Measurements from ENCODE around the gene PIGR. TPM values are rescaled to one million over a fixed set of nuclear protein-coding genes. Genes with fewer than 3 reads are reported as not detected.
A peak's percentile ranks its signal among the peaks of the same experiment; 100 is the strongest.

Gene PIGR
- total and polyA plus RNA-seq, 10 of the 15 experiments (the other 5 are each of a cell fraction or from before 2014, with no cell fraction given) = 0.96 to 7.6 (median 1.8) TPM

- TF ChIP-seq ZBTB33 (IDR thresholded peaks at IDR 0.05) (no peak), GABPA (IDR thresholded peaks at IDR 0.05; ENCODE audit: low read depth) (no peak), MYB (IDR thresholded peaks at IDR 0.05; ENCODE audit: borderline replicate concordance, low read depth, low read length) (no peak), CREM (IDR thresholded peaks at IDR 0.05; ENCODE audit: low read depth) (no peak), TCF12 (IDR thresholded peaks at IDR 0.05; ENCODE audit: low read depth, low read length) (no peak), MAX (IDR thresholded peaks at IDR 0.05; ENCODE audit: low read depth, low read length) (no peak), KLF5 (IDR thresholded peaks at IDR 0.05; ENCODE audit: partially characterized antibody) (no peak), IKZF1 (conservative IDR thresholded peaks at IDR 0.05) (no peak), PAX5 (IDR thresholded peaks at IDR 0.05; ENCODE audit: borderline replicate concordance, low read depth, low read length) (peak; percentile 92), DPF2 (IDR thresholded peaks at IDR 0.05) (0 out of 2 replicates have a peak, but pooled peaks have one; percentile 23), CEBPB (IDR thresholded peaks at IDR 0.05; ENCODE audit: borderline replicate concordance in 1 of 2, low read depth in 2 of 2, low read length in 2 of 2) (no peak), IKZF2 (IDR thresholded peaks at IDR 0.05) (0 out of 4 replicates have a peak, but pooled peaks of 1 of the 2 experiments have one; percentile 11), SMAD1 (IDR thresholded peaks at IDR 0.05; ENCODE audit: low read depth, partially characterized antibody) (no peak), CBX3 (IDR thresholded peaks at IDR 0.05; ENCODE audit: borderline replicate concordance, low read depth) (no peak), STAT3 (IDR thresholded peaks at IDR 0.05; ENCODE audit: low read depth, low read length) (no peak), EZH2 (IDR thresholded peaks at IDR 0.05; ENCODE audit: borderline replicate concordance, control insufficient read depth, low read depth, low read length) (no peak)
- TF ChIP-seq, protein P1, sequence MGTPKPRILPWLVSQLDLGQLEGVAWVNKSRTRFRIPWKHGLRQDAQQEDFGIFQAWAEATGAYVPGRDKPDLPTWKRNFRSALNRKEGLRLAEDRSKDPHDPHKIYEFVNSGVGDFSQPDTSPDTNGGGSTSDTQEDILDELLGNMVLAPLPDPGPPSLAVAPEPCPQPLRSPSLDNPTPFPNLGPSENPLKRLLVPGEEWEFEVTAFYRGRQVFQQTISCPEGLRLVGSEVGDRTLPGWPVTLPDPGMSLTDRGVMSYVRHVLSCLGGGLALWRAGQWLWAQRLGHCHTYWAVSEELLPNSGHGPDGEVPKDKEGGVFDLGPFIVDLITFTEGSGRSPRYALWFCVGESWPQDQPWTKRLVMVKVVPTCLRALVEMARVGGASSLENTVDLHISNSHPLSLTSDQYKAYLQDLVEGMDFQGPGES (IDR thresholded peaks at IDR 0.05) = no peak
- TF ChIP-seq, protein P2, sequence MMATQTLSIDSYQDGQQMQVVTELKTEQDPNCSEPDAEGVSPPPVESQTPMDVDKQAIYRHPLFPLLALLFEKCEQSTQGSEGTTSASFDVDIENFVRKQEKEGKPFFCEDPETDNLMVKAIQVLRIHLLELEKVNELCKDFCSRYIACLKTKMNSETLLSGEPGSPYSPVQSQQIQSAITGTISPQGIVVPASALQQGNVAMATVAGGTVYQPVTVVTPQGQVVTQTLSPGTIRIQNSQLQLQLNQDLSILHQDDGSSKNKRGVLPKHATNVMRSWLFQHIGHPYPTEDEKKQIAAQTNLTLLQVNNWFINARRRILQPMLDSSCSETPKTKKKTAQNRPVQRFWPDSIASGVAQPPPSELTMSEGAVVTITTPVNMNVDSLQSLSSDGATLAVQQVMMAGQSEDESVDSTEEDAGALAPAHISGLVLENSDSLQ (IDR thresholded peaks at IDR 0.05) = peak; percentile 90
- TF ChIP-seq, protein P3, sequence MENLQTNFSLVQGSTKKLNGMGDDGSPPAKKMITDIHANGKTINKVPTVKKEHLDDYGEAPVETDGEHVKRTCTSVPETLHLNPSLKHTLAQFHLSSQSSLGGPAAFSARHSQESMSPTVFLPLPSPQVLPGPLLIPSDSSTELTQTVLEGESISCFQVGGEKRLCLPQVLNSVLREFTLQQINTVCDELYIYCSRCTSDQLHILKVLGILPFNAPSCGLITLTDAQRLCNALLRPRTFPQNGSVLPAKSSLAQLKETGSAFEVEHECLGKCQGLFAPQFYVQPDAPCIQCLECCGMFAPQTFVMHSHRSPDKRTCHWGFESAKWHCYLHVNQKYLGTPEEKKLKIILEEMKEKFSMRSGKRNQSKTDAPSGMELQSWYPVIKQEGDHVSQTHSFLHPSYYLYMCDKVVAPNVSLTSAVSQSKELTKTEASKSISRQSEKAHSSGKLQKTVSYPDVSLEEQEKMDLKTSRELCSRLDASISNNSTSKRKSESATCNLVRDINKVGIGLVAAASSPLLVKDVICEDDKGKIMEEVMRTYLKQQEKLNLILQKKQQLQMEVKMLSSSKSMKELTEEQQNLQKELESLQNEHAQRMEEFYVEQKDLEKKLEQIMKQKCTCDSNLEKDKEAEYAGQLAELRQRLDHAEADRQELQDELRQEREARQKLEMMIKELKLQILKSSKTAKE (IDR thresholded peaks at IDR 0.05; ENCODE audit: low read depth, poor library complexity, severe bottlenecking) = no peak
- TF ChIP-seq, protein P4, sequence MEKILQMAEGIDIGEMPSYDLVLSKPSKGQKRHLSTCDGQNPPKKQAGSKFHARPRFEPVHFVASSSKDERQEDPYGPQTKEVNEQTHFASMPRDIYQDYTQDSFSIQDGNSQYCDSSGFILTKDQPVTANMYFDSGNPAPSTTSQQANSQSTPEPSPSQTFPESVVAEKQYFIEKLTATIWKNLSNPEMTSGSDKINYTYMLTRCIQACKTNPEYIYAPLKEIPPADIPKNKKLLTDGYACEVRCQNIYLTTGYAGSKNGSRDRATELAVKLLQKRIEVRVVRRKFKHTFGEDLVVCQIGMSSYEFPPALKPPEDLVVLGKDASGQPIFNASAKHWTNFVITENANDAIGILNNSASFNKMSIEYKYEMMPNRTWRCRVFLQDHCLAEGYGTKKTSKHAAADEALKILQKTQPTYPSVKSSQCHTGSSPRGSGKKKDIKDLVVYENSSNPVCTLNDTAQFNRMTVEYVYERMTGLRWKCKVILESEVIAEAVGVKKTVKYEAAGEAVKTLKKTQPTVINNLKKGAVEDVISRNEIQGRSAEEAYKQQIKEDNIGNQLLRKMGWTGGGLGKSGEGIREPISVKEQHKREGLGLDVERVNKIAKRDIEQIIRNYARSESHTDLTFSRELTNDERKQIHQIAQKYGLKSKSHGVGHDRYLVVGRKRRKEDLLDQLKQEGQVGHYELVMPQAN (conservative IDR thresholded peaks at IDR 0.05) = no peak
Observed at GRCh38 chr1:206951318-206952100, 5.2 kb upstream of the PIGR start (continued).
